Fibroblast of pulmonary artery (primary cell): ENCODE data around the gene IL12RB2.

ENCODE experiments used
- DNase-seq: peaks from one replicate; pipeline ENCODE4 v3.0.0-alpha.2; 2010; ENCODE audit warnings: low read depth
- H3K4me3 ChIP-seq: replicated peaks from 2 replicates; pipeline ENCODE4 v1.5.1; 2011; ENCODE audit warnings: low read depth, mild to moderate bottlenecking, control low read depth, low read length, moderate library complexity
- CTCF ChIP-seq: IDR thresholded peaks from 2 replicates; pipeline ENCODE4 v1.5.1; 2011; ENCODE audit warnings: mild to moderate bottlenecking, control low read depth, low read length, inconsistent platforms; ENCODE audit errors: missing control alignments

IL12RB2 gene

GRCh38 chr1:67294836-67295617 is 12.6 kb upstream of the IL12RB2 start:
- H3K4me3 ChIP-seq, result no peak overlapping the region
- no peak for TF ChIP-seq CTCF
- no peak for DNase-seq

- H3K4me3 ChIP-seq, result no peak overlapping the region
- TF ChIP-seq CTCF, result no peak
- no peak for DNase-seq
These were observed 8.9 kb upstream of the IL12RB2 start for GRCh38 chr1:67298762-67299161.

- no peak for TF ChIP-seq CTCF
- DNase-seq, result no peak
- H3K4me3 ChIP-seq, result no peak overlapping the region
These were observed 8.4 kb upstream of the IL12RB2 start for GRCh38 chr1:67299296-67299695.

- no peak overlapping the region for H3K4me3 ChIP-seq
- TF ChIP-seq CTCF, result no peak
- DNase-seq, result no peak
These were observed 7.1 kb upstream of the IL12RB2 start for GRCh38 chr1:67300561-67300960.

- no peak for DNase-seq
- no peak for TF ChIP-seq CTCF
- H3K4me3 ChIP-seq, result no peak overlapping the region
These were observed 3.6 kb upstream of the IL12RB2 start for GRCh38 chr1:67304023-67304422.

GRCh38 chr1:67306547-67306946 is 1.1 kb upstream of the IL12RB2 start:
- no peak for TF ChIP-seq CTCF
- no peak overlapping the region for H3K4me3 ChIP-seq
- no peak for DNase-seq

- no peak overlapping the region for H3K4me3 ChIP-seq
- DNase-seq, result no peak
- no peak for TF ChIP-seq CTCF
These were observed 463 bp downstream of the IL12RB2 start for GRCh38 chr1:67308136-67308535.
